Ovary (tissue), 3 donors: ENCODE results near the gene CCDC78.

Source experiments
- CTCF ChIP-seq, 3 donors: fragments of 450-650 bp in 2 of 3; fragments of 200-600 bp in 1 of 3; IDR thresholded peaks; one replicate each; pipeline versions ENCODE4 v1.5.1 to v1.8.0; 2016 to 2022; ENCODE audit warnings: antibody characterized with exemption in 3 of 3, mild to moderate bottlenecking in 1 of 3
- EP300 ChIP-seq: sonication (generic); formaldehyde crosslinking; IDR thresholded peaks from one replicate; pipeline ENCODE4 v1.6.1; 2017; ENCODE audit warnings: antibody characterized with exemption
- donor health status: DM: no; HTN: no; CAD: no.

GRCh38 chr16:672851-673250 is 53.4 kb downstream of the CCDC78 start:
- no peak for TF ChIP-seq CTCF (IDR thresholded peaks at IDR 0.05)
- TF ChIP-seq EP300 = no peak
